Measurements from ENCODE around the gene AGGF1. TPM values are rescaled to one million over a fixed set of nuclear protein-coding genes. Genes with fewer than 3 reads are reported as not detected.
A peak's percentile ranks its signal among the peaks of the same experiment; 100 is the strongest.

Gene AGGF1
- total RNA-seq, 2 donors from 2014 or later: 8.2 to 13.5 TPM

DNA sequence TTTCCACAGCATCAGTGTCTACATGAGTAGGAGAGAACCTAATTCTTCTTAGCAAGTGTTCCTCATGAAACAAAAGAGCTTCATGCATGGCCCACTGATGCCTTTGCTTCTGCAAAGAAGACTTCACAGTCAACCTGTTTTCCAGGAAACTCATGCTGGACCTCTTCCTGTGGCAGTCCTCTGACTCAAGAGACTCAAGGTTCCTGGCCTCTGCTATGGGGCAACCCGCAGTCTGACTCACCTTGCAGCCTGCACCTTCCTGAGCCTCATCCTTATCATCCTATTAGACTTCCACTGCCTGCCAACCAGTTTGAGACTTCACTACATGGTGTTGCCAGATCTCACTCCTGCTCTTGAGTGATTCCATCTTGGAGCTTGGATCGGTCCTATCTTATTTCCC lies 17.6 kb upstream of the AGGF1 start:
- WGBS, 2 donors: 77 to 78% methylated on average over 2 of the region's 2 CpGs
- no peak for ATAC-seq
- Histone ChIP-seq H3K9me3 (no peaks in the 10 kb centered on the region), H3K4me3 (no peak overlapping the region), H3K27me3 (no peaks in the 10 kb centered on the region), H3K36me3 (replicated peaks in 1 of 2; ENCODE audit: insufficient read depth in 1 of 2, low read depth in 2 of 2) (no peaks in the 10 kb centered on the region), H3K4me1 (no peaks in the 10 kb centered on the region), H3K27ac (no peak overlapping the region)
- DNase-seq: no peak
- intact Hi-C loops (cut with DNase I): no loop called here
- no peak for TF ChIP-seq POLR2A (IDR thresholded peaks at IDR 0.05)
- TF ChIP-seq, protein P1, sequence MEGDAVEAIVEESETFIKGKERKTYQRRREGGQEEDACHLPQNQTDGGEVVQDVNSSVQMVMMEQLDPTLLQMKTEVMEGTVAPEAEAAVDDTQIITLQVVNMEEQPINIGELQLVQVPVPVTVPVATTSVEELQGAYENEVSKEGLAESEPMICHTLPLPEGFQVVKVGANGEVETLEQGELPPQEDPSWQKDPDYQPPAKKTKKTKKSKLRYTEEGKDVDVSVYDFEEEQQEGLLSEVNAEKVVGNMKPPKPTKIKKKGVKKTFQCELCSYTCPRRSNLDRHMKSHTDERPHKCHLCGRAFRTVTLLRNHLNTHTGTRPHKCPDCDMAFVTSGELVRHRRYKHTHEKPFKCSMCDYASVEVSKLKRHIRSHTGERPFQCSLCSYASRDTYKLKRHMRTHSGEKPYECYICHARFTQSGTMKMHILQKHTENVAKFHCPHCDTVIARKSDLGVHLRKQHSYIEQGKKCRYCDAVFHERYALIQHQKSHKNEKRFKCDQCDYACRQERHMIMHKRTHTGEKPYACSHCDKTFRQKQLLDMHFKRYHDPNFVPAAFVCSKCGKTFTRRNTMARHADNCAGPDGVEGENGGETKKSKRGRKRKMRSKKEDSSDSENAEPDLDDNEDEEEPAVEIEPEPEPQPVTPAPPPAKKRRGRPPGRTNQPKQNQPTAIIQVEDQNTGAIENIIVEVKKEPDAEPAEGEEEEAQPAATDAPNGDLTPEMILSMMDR (IDR thresholded peaks at IDR 0.05): no peak

DNA sequence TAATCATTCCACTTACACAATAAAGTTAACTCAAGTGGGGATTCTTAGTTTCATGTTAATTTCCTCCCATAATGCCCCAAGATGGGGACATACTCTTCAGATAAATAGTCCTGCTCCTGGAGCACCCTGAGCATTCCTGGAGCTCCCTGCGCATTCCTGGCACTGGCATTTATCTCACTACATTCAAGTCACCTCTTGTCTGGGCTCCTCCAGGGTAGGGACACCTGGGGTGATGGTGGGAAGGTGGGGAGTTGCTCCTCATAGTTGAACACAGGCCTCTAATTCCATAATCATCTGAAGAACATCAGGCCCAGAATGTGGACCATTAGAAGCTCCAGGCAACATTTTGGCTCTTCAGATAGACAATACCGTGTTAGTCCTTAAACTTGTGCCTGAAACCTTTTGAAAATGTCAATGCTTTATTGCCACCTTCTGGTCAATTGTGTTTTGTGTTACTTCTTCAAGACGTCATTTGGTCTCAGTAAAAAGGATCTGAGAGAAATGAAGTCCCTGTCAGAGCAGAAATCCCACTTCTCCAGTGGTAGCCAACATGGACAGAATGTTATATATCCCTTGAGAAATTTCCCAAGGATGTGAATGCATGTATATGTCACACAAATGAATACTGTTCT lies 14.2 kb upstream of the AGGF1 start:
- Histone ChIP-seq H3K4me3 (no peak overlapping the region), H3K27ac (no peak overlapping the region), H3K4me1 (no peaks in the 10 kb centered on the region), H3K27me3 (no peaks in the 10 kb centered on the region), H3K36me3 (replicated peaks in 1 of 2; ENCODE audit: insufficient read depth in 1 of 2, low read depth in 2 of 2) (no peaks in the 10 kb centered on the region), H3K9me3 (no peaks in the 10 kb centered on the region)
- DNase-seq (no peak), ATAC-seq (no peak)
- intact Hi-C loops (cut with DNase I): no loop called here
- 27 to 32% methylated on average over 3 of the region's 3 CpGs for WGBS, 2 donors
- TF ChIP-seq, protein P1 (IDR thresholded peaks at IDR 0.05): peak in 4 of 7 experiments; percentile 23 to 37 (median 30)
- TF ChIP-seq POLR2A (IDR thresholded peaks at IDR 0.05): no peak

DNA sequence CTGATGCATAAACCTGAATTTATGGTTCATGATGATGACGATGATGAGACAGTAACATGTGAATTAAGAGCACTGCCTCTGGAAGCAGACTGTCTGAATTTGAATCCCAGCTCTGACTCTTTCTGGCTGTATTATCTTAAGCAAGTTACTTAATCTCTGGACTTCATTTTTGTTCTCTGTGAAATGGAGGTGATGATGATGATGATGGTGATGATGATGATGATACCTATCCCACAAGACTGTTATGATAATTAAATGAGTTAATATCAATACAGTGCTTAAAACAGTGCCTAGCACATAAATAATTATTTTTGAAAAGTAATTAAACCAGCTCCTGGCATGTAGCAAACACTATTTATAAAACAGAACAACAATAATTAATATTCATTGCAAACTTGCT lies 13.2 kb upstream of the AGGF1 start:
- H3K27ac ChIP-seq: no peak overlapping the region
- no peaks in the 10 kb centered on the region for H3K27me3 ChIP-seq
- no peaks in the 10 kb centered on the region for H3K9me3 ChIP-seq
- H3K4me1 ChIP-seq: no peaks in the 10 kb centered on the region
- no peak overlapping the region for H3K4me3 ChIP-seq
- ATAC-seq: no peak
- H3K36me3 ChIP-seq (replicated peaks in 1 of 2; ENCODE audit: insufficient read depth in 1 of 2, low read depth in 2 of 2): no peaks in the 10 kb centered on the region
- no peak for TF ChIP-seq POLR2A (IDR thresholded peaks at IDR 0.05)
- TF ChIP-seq, protein P1 (IDR thresholded peaks at IDR 0.05): no peak
- no peak for DNase-seq
- intact Hi-C loops (cut with DNase I): no loop called here
- WGBS, 2 donors: 67 to 72% methylated on average over 1 of the region's 1 CpG

DNA sequence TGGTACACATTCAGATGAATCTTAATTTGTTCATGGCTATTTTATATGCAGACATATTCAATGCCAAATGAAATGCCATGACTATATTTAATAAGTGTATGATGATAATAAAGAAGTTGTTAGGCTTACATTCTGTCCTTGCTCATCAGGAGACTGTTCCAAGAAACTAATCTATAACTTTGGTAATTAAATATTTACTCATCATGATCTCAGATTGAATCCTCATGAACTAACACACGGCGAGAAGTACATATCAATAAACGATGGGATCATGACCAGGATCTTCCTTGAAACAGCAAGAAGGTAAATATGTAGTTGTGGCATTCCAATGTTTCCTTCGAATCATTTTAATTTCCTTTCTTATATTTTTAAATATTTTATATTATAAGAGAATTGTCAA lies 12.5 kb upstream of the AGGF1 start:
- Histone ChIP-seq H3K27me3 (no peaks in the 10 kb centered on the region), H3K27ac (no peak overlapping the region), H3K36me3 (replicated peaks in 1 of 2; ENCODE audit: insufficient read depth in 1 of 2, low read depth in 2 of 2) (no peaks in the 10 kb centered on the region), H3K4me3 (no peak overlapping the region), H3K9me3 (no peaks in the 10 kb centered on the region), H3K4me1 (no peaks in the 10 kb centered on the region)
- 23 to 32% methylated on average over 4 of the region's 4 CpGs for WGBS, 2 donors
- intact Hi-C loops (cut with DNase I): no loop called here
- TF ChIP-seq POLR2A (IDR thresholded peaks at IDR 0.05): no peak
- no peak for ATAC-seq
- DNase-seq: no peak

DNA sequence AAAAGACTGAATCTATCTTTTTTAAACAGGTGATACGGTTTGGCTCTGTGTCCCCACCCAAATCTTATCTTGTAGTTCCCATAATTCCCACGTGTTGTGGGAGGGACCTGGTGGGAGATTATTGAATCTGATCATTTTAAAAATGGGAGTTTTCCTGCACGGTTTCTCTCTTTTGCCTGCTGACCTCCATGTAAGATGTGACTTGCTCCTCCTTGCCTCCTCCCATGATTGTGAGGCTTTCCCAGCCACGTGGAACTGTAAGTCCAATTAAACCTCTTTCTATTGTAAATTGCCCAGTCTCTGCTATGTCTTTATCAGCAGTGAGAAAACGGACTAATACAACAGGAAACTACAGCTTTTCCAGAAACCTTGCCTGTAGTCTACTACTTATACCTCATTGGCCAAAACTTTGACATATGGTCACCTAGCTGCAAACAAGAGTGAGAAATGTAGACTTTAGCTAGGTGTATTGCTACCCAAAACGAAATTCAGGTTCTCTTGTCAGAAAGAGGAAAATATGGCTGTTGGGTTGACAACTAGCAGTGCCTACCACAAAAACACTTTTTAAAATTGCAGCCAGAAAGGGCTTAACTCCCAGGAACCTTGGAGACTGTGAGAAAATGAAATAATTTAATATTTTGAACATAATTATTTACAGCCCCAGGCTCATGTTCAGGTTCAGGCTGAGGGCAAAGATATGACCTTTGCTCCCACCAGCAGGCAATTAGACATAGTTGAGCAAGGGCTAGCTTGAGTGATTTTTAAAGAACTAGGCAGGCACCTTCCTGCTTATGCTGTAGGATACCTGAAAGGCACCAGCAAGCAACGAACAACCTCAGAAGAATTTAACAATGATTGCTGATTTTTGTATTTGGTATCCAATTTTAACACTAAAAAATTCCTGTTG lies 7.4 kb upstream of the AGGF1 start:
- intact Hi-C loops (cut with DNase I): no loop called here
- H3K27me3 ChIP-seq: no peaks in the 10 kb centered on the region
- H3K4me1 ChIP-seq: no peaks in the 10 kb centered on the region
- no peak overlapping the region for H3K4me3 ChIP-seq
- no peaks in the 10 kb centered on the region for H3K9me3 ChIP-seq
- WGBS, 2 donors: 38 to 44% methylated on average over 7 of the region's 7 CpGs
- no peak for TF ChIP-seq POLR2A (IDR thresholded peaks at IDR 0.05)
- TF ChIP-seq, protein P1 (IDR thresholded peaks at IDR 0.05): no peak
- H3K36me3 ChIP-seq (replicated peaks in 1 of 2; ENCODE audit: insufficient read depth in 1 of 2, low read depth in 2 of 2): no peaks in the 10 kb centered on the region
- ATAC-seq (no peak), DNase-seq (no peak)
- no peak overlapping the region for H3K27ac ChIP-seq
